Brain microvascular endothelial cell (primary cell): ENCODE measurements around the gene VMP1.
"Not testable (repeated sequence)": the region's sequence is repeated elsewhere in the genome, so short reads cannot be mapped to it uniquely, and the experiment has no call there.

Experiments
- DNase-seq: peaks from one replicate; pipeline ENCODE4 v3.0.0-alpha.2; 2020
- H3K27ac ChIP-seq: fragments of 250-450 bp; sonication (Bioruptor Pico); 2 replicates; pipeline ENCODE4 v1.5.1; 2020; ENCODE audit warnings: mild to moderate bottlenecking, moderate library complexity
- H3K27me3 ChIP-seq: fragments of 250-450 bp; sonication (Bioruptor Pico); replicated peaks from 2 replicates; pipeline ENCODE4 v1.5.1; 2020; ENCODE audit warnings: mild to moderate bottlenecking
- H3K36me3 ChIP-seq: fragments of 250-450 bp; sonication (Bioruptor Pico); replicated peaks from 2 replicates; pipeline ENCODE4 v1.5.1; 2020; ENCODE audit warnings: mild to moderate bottlenecking
- H3K4me3 ChIP-seq: 2 replicates; pipeline ENCODE4 v1.5.1; 2011; ENCODE audit warnings: low read depth, mild to moderate bottlenecking, control low read depth, low read length, moderate library complexity
- CTCF ChIP-seq: IDR thresholded peaks from 2 replicates; pipeline ENCODE4 v1.5.1; 2011; ENCODE audit warnings: low read depth, mild to moderate bottlenecking, moderate library complexity, low read length, control low read depth, inconsistent platforms; ENCODE audit errors: missing control alignments
- in situ Hi-C: cut with HindIII; loops from 2 replicates; pipeline ENCODE4 v1.10.0; 2017; ENCODE audit warnings: low sequenced_read_pairs, low pct_ligation_motif_present

VMP1 gene

DNA sequence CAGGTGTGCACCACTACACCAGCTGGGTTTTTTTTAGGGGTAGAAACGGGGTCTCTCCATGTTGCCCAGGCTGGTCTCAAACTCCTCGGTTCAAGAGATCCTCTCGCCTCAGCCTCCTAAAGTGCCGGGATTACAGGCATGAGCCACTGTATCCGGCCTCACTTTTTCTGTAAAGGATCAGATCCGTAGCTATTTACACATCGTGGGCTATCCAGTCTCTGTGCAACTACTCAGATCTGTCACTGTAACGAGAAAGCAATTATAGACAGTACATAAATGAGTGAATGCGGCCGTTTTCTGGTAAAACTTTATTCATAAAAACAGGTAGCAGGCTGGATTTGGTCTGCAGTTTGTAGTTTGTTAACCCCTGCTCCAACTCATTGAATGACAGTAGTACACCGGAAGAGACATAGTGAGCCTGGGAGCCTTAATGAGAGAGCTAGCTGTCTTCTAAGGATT lies 44.5 kb downstream of the VMP1 start:
- Histone ChIP-seq H3K27me3 (no peaks in the 10 kb centered on the region), H3K27ac (peak overlapping the region; percentile 34), H3K4me3 (no peak overlapping the region), H3K36me3 (no peaks in the 10 kb centered on the region)
- TF ChIP-seq CTCF = no peak
- in situ Hi-C loops = no loop called here
- DNase-seq = no peak

GRCh38 chr17:59752446-59752845 lies 45.0 kb downstream of the VMP1 start:
- H3K27ac ChIP-seq = peak overlapping the region; percentile 96
- H3K27me3 ChIP-seq = no peaks in the 10 kb centered on the region
- in situ Hi-C loops = no loop called here
- TF ChIP-seq CTCF = no peak
- no peaks in the 10 kb centered on the region for H3K36me3 ChIP-seq
- DNase-seq = no peak
- H3K4me3 ChIP-seq = no peak overlapping the region

- H3K36me3 ChIP-seq = no peaks in the 10 kb centered on the region
These were observed 45.5 kb downstream of the VMP1 start for GRCh38 chr17:59752922-59753321.

GRCh38 chr17:59753522-59754467 lies 46.3 kb downstream of the VMP1 start:
- peak; percentile 62 for TF ChIP-seq CTCF
- Histone ChIP-seq H3K27ac (peak overlapping the region; percentile 96), H3K36me3 (no peaks in the 10 kb centered on the region), H3K4me3 (no peak overlapping the region), H3K27me3 (no peaks in the 10 kb centered on the region)
- peak; percentile 74 for DNase-seq
- in situ Hi-C loops = no loop called here

More at GRCh38 chr17:59752922-59753321, 45.5 kb downstream of the VMP1 start:
- H3K27me3 ChIP-seq = no peaks in the 10 kb centered on the region
- H3K27ac ChIP-seq = peak overlapping the region; percentile 96
- H3K4me3 ChIP-seq = no peak overlapping the region
- in situ Hi-C loops = no loop called here
- no peak for DNase-seq
- no peak for TF ChIP-seq CTCF

DNA sequence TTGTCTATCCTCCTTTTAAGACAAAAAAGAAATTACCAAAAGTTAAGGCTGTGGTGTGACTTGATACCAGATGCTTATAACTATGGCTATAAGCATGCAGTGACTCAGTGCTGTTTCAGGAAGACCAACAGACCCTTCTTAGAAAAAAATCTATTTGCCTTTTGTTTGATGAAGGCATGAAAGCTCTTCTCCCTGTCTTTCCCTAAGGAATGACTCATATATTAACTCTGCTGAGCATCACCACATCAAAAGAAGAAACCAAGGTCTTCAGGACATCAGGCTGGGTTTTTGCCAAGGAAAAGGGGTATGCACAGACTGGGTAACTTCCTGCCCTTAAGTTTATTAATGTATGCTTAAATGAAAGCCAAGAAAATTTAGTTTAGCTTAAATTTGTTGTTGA lies 47.1 kb downstream of the VMP1 start:
- H3K27me3 ChIP-seq = no peaks in the 10 kb centered on the region
- H3K27ac ChIP-seq = peak overlapping the region; percentile 96
- no peak for TF ChIP-seq CTCF
- no peak overlapping the region for H3K4me3 ChIP-seq
- peak; percentile 91 for DNase-seq
- H3K36me3 ChIP-seq = no peaks in the 10 kb centered on the region
- in situ Hi-C loops = no loop called here

GRCh38 chr17:59755069-59755468 lies 47.6 kb downstream of the VMP1 start:
- H3K4me3 ChIP-seq, DNase-seq, in situ Hi-C loops, H3K27me3 ChIP-seq, H3K36me3 ChIP-seq: not testable (repeated sequence)
- H3K27ac ChIP-seq = peak overlapping the region; percentile 96
